PC-9 (cell line): ENCODE data around the gene ZNF609. TPM values are rescaled to one million over a fixed set of nuclear protein-coding genes. Genes with fewer than 3 reads are reported as not detected.

Experiments used
- BruUV-seq: library from RNA; stranded (reverse); fragments of 400-500 nt; replicated peaks from 2 replicates; lab custom pipeline; 2021; lab: Mats Ljungman, UMichigan
- CTCF ChIA-PET: fragments of 300-600 bp; sonication (Branson Sonifier 250); formaldehyde crosslinking; loops from one replicate; lab custom pipeline; 2022; ENCODE audit warnings: antibody characterized with exemption; lab: Charles Lee
- POLR2A ChIA-PET: fragments of 300-600 bp; sonication (Branson Sonifier 250); formaldehyde crosslinking; loops from one replicate; lab custom pipeline; 2022; ENCODE audit warnings: antibody characterized with exemption; ENCODE audit not compliant: unreplicated experiment; lab: Charles Lee
- DNase-seq, 2 experiments: peaks; one replicate each; pipeline versions ENCODE4 v3.0.0 to v3.0.0-alpha.2; 2015 to 2022; ENCODE audit warnings: mixed read lengths in 1 of 2
- H2AFZ ChIP-seq: fragments of 200-600 bp; sonication (generic); 2 replicates; pipeline ENCODE4 v1.8.1; 2017; ENCODE audit warnings: antibody characterized with exemption
- H3F3A ChIP-seq: fragments of 200-600 bp; sonication (generic); 2 replicates; pipeline ENCODE4 v1.8.1; 2017; ENCODE audit warnings: antibody characterized with exemption, mild to moderate bottlenecking, low read depth; ENCODE audit not compliant: insufficient read depth
- H3K27ac ChIP-seq: fragments of 200-600 bp; sonication (generic); 2 replicates; pipeline ENCODE4 v1.6.1; 2016; ENCODE audit warnings: mixed run types
- H3K27me3 ChIP-seq: fragments of 200-600 bp; sonication (generic); 2 replicates; pipeline ENCODE4 v1.6.1; 2016; ENCODE audit warnings: low read depth, mixed run types; ENCODE audit not compliant: insufficient read depth
- H3K36me3 ChIP-seq: fragments of 200-600 bp; sonication (generic); 2 replicates; pipeline ENCODE4 v1.6.1; 2016; ENCODE audit warnings: low read depth, mixed run types
- H3K4me1 ChIP-seq: fragments of 200-600 bp; sonication (generic); replicated peaks from 2 replicates; pipeline ENCODE4 v1.6.1; 2016; ENCODE audit warnings: mixed run types; ENCODE audit not compliant: insufficient read depth
- H3K4me2 ChIP-seq: fragments of 200-600 bp; sonication (generic); 2 replicates; pipeline ENCODE4 v1.6.1; 2017; ENCODE audit warnings: mixed run types
- H3K4me3 ChIP-seq: fragments of 200-600 bp; sonication (generic); 2 replicates; pipeline ENCODE4 v1.6.1; 2016; ENCODE audit warnings: mixed run types
- H3K79me2 ChIP-seq: fragments of 200-600 bp; sonication (generic); 2 replicates; pipeline ENCODE4 v1.6.1; 2017; ENCODE audit warnings: low read depth, mixed run types
- H3K9me2 ChIP-seq: fragments of 200-600 bp; sonication (generic); 2 replicates; pipeline ENCODE4 v1.8.1; 2017; ENCODE audit warnings: mild to moderate bottlenecking; ENCODE audit not compliant: insufficient read depth
- H3K9me3 ChIP-seq: fragments of 200-600 bp; sonication (generic); 2 replicates; pipeline ENCODE4 v1.8.1; 2016; ENCODE audit warnings: low read depth; ENCODE audit not compliant: insufficient read depth
- H4K20me1 ChIP-seq: fragments of 200-600 bp; sonication (generic); 2 replicates; pipeline ENCODE4 v1.8.1; 2017; ENCODE audit not compliant: insufficient read depth
- CTCF ChIP-seq: fragments of 200-600 bp; sonication (generic); conservative IDR thresholded peaks from 2 replicates; pipeline ENCODE4 v1.6.1; 2017; ENCODE audit warnings: mixed run types, antibody characterized with exemption, mild to moderate bottlenecking, moderate library complexity
- EZH2 ChIP-seq: fragments of 200-600 bp; sonication (generic); IDR thresholded peaks from 2 replicates; pipeline ENCODE4 v1.8.0; 2017; ENCODE audit warnings: antibody characterized with exemption, low read depth
- intact Hi-C: fragments of 100-400 bp; cut with micrococcal nuclease; formaldehyde crosslinking; loops from one replicate; pipeline ENCODE4 v1.10.0; 2022; ENCODE audit not compliant: unreplicated experiment
- total RNA-seq: library from RNA; stranded (reverse); gene quantifications from 2 replicates; pipeline ENCODE4 v1.2.3, GENCODE V29; 2021

ZNF609 gene
- total RNA-seq, 1 experiment from 2014 or later: 38.6 TPM

- no peak overlapping the region for H3K4me2 ChIP-seq
- H3K36me3 ChIP-seq: no peaks in the 10 kb centered on the region
- CTCF ChIA-PET: interaction anchor here (0.6 kb wide), 1 partner anchor 1146 kb away, joined by 8 read pairs; no protein-coding TSS in a partner anchor
- H3K9me3 ChIP-seq: no peaks in the 10 kb centered on the region
- intact Hi-C loops: no loop called here
- H3K27ac ChIP-seq: no peak overlapping the region
- H3K9me2 ChIP-seq: no peaks in the 10 kb centered on the region
- no TSS peak for BruUV-seq
- no peak overlapping the region for H2AFZ ChIP-seq
- peaks cover 19% of the 10 kb centered on the region for H4K20me1 ChIP-seq
- no peaks in the 10 kb centered on the region; the same call in 1 of the 2 replicates for H3F3A ChIP-seq
- H3K4me3 ChIP-seq: no peak overlapping the region
- no peaks in the 10 kb centered on the region for H3K27me3 ChIP-seq
- POLR2A ChIA-PET: interaction anchor here (0.6 kb wide), 1 partner anchor 310 kb away, joined by 5 read pairs; no protein-coding TSS in a partner anchor
- H3K4me1 ChIP-seq: no peaks in the 10 kb centered on the region
- TF ChIP-seq CTCF (no peak), EZH2 (no peak)
- H3K79me2 ChIP-seq: 0 out of 2 replicates have a peak, but pooled peaks cover 10% of the 10 kb centered on the region
- no peak for DNase-seq
Observed at GRCh38 chr15:64691896-64692565, 231.7 kb downstream of the ZNF609 start.

- no TSS peak for BruUV-seq
Observed at GRCh38 chr15:64693134-64693533, 232.8 kb downstream of the ZNF609 start.

GRCh38 chr15:64694816-64695215, 234.4 kb downstream of the ZNF609 start:
- no peaks in the 10 kb centered on the region for H3K9me3 ChIP-seq
- H3K4me3 ChIP-seq: no peak overlapping the region
- BruUV-seq: no TSS peak
- H2AFZ ChIP-seq: no peak overlapping the region
- no peaks in the 10 kb centered on the region; the same call in 1 of the 2 replicates for H3F3A ChIP-seq
- TF ChIP-seq EZH2 (no peak), CTCF (no peak)
- H4K20me1 ChIP-seq: peaks cover 24% of the 10 kb centered on the region
- H3K4me2 ChIP-seq: no peak overlapping the region
- peaks cover 2% of the 10 kb centered on the region; the same call in 1 of the 2 replicates for H3K4me1 ChIP-seq
- no peaks in the 10 kb centered on the region for H3K27me3 ChIP-seq
- ChIA-PET CTCF (no interaction called here), POLR2A (interaction anchor here (0.8 kb wide), 1 partner anchor 491 kb away, joined by 6 read pairs; no protein-coding TSS in a partner anchor)
- intact Hi-C loops: no loop called here
- H3K79me2 ChIP-seq: peaks cover 31% of the 10 kb centered on the region
- H3K27ac ChIP-seq: no peak overlapping the region
- no peaks in the 10 kb centered on the region for H3K36me3 ChIP-seq
- no peak for DNase-seq
- H3K9me2 ChIP-seq: no peaks in the 10 kb centered on the region

More at GRCh38 chr15:64693134-64693533, 232.8 kb downstream of the ZNF609 start:
- no peaks in the 10 kb centered on the region; the same call in 1 of the 2 replicates for H3F3A ChIP-seq
- no peaks in the 10 kb centered on the region for H3K36me3 ChIP-seq
- H3K9me2 ChIP-seq: no peaks in the 10 kb centered on the region
- peaks cover 18% of the 10 kb centered on the region for H3K79me2 ChIP-seq
- CTCF ChIA-PET: interaction anchor here (0.6 kb wide), 1 partner anchor 142 kb away, joined by 3 read pairs; no protein-coding TSS in a partner anchor
- H4K20me1 ChIP-seq: peaks cover 22% of the 10 kb centered on the region
- H2AFZ ChIP-seq: no peak overlapping the region
- H3K27ac ChIP-seq: no peak overlapping the region
- POLR2A ChIA-PET: no interaction called here
- intact Hi-C loops: no loop called here
- H3K4me3 ChIP-seq: no peak overlapping the region
- no peaks in the 10 kb centered on the region for H3K9me3 ChIP-seq
- no peak for DNase-seq
- no peaks in the 10 kb centered on the region for H3K27me3 ChIP-seq
- TF ChIP-seq EZH2 (no peak), CTCF (no peak)
- no peak overlapping the region for H3K4me2 ChIP-seq
- H3K4me1 ChIP-seq: no peaks in the 10 kb centered on the region
